Fibroblast of villous mesenchyme (primary cell): Measurements from ENCODE around the gene HS3ST5. TPM values are rescaled to one million over a fixed set of nuclear protein-coding genes. Genes with fewer than 3 reads are reported as not detected.

Experiments used
- DNase-seq: peaks from one replicate; pipeline ENCODE4 v3.0.0-alpha.2; 2010; ENCODE audit warnings: low read depth
- H3K4me3 ChIP-seq: 2 replicates; pipeline ENCODE4 v1.5.1; 2011; ENCODE audit warnings: low read depth, mild to moderate bottlenecking, low read length
- CTCF ChIP-seq: IDR thresholded peaks from 2 replicates; pipeline ENCODE4 v1.5.1; 2012; ENCODE audit warnings: low read depth, mild to moderate bottlenecking, low read length; ENCODE audit not compliant: insufficient read depth
- total RNA-seq: library from RNA; depleted of rRNA; stranded (reverse); fragments of >200 nt; gene quantifications from 2 replicates; pipeline ENCODE4 v1.2.3, GENCODE V29; 2012

The HS3ST5 gene
- total RNA-seq, 1 donor = under 0.01 TPM

GRCh38 chr6:114194362-114195026, 148.3 kb downstream of the HS3ST5 start:
- peak; percentile 2 for DNase-seq
- H3K4me3 ChIP-seq = no peak overlapping the region
- TF ChIP-seq CTCF = no peak

GRCh38 chr6:114187563-114187962, 155.3 kb downstream of the HS3ST5 start:
- no peak overlapping the region for H3K4me3 ChIP-seq
- no peak for DNase-seq
- TF ChIP-seq CTCF = no peak

- no peak for DNase-seq
- no peak for TF ChIP-seq CTCF
- H3K4me3 ChIP-seq = no peak overlapping the region
Observed at GRCh38 chr6:114181664-114182063, 161.2 kb downstream of the HS3ST5 start.

GRCh38 chr6:114179411-114179810, 163.4 kb downstream of the HS3ST5 start:
- TF ChIP-seq CTCF = no peak
- no peak overlapping the region for H3K4me3 ChIP-seq
- DNase-seq = no peak

GRCh38 chr6:114176726-114177125, 166.1 kb downstream of the HS3ST5 start:
- TF ChIP-seq CTCF = no peak
- no peak for DNase-seq
- H3K4me3 ChIP-seq = no peak overlapping the region

GRCh38 chr6:114172576-114173260, 170.1 kb downstream of the HS3ST5 start:
- no peak for DNase-seq
- no peak for TF ChIP-seq CTCF

GRCh38 chr6:114171473-114171872, 171.3 kb downstream of the HS3ST5 start:
- no peak overlapping the region for H3K4me3 ChIP-seq
- no peak for DNase-seq
- no peak for TF ChIP-seq CTCF

More at GRCh38 chr6:114172576-114173260, 170.1 kb downstream of the HS3ST5 start:
- H3K4me3 ChIP-seq = no peak overlapping the region
